HG03432 (cell line): ENCODE results near the gene SIL1.
"Not testable (repeated sequence)": the region's sequence is repeated elsewhere in the genome, so short reads cannot be mapped to it uniquely, and the experiment has no call there.

Experiments used
- ATAC-seq: cut with Tn5 transposase; IDR thresholded peaks from one replicate; pipeline ENCODE4 v1.9.1; 2021; ENCODE audit warnings: mild to moderate bottlenecking, moderate library complexity; ENCODE audit not compliant: unreplicated experiment

The SIL1 gene

GRCh38 chr5:139076111-139076510 is 122.1 kb downstream of the SIL1 start:
- ATAC-seq: no peak

- ATAC-seq: no peak
Observed at GRCh38 chr5:139075066-139076050, 122.8 kb downstream of the SIL1 start.

DNA sequence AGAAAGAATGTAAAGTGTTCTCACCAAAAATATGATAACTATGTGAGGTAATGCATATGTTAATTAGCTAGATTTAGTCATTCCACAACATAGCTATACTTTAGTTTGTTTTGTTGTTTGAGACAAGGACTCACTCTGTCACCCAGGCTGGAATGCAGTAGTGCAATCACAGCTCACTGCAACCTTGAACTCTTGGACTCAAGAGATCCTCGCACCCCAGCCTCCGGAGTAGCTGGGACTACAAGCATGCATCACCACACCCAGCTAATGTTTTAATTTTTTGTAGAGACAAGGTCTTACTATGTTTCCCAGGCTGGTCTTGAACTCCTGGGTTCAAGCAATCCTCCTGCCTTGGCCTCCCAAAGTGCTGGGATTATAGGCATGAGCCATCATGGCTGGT is 124.2 kb downstream of the SIL1 start:
- ATAC-seq: not testable (repeated sequence)

DNA sequence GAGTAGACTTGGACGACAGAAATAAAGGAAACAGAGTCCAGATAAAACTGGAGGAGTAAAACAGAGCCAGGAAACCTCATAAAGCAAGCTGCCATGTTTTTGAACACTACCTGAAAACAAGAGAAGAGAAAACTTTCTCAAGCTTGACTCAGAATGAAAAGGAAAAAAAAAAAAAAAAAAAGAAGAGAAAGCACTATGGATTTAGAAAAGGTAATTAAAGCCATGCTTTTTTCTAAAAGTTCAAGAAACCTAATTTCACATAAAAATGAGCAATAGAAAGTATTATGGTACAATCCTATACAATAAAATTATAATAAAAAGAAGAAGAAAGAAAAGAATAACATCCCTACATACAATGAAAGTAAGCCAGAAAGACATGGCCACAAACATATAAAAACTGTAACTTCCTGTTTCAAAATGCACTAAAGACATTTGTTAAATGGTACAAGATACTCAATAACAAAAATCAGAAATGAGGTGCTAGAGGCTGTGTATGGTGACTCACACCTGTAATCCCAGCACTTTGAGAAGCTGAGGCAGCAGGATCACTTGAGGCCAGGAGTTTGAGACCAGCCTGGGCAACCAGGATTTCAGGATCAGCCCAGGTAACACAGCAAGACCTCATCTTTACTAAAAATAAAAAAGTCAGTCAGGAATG is 129.5 kb downstream of the SIL1 start:
- ATAC-seq: no peak

- ATAC-seq: no peak
Observed at GRCh38 chr5:139068060-139068459, 130.1 kb downstream of the SIL1 start.

DNA sequence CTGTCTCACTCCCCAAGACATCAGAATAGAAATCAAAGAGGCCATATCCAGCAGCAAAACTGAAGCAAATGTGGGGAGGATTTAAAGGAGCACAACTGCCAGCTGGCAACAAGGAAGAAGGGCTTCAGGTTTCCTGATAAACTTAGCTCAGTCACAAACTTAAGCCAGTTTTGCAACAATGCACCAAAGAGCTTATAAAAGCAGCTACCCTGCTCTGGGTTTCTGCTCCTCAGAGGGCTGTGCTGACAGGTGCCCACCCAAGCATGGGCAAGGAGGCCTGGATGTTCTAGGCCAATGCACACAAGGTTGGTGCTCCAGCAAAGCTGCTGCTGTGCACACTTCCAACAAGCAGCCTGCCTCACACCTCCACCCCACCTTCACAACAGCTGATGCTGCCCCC is 132.9 kb downstream of the SIL1 start:
- ATAC-seq: no peak

GRCh38 chr5:139064613-139065012 is 133.6 kb downstream of the SIL1 start:
- ATAC-seq: no peak

- ATAC-seq: no peak
Observed at GRCh38 chr5:139063664-139064054, 134.5 kb downstream of the SIL1 start.

GRCh38 chr5:139062910-139063663 is 135.1 kb downstream of the SIL1 start:
- ATAC-seq: no peak

- ATAC-seq: no peak
Observed at GRCh38 chr5:139061856-139062255, 136.3 kb downstream of the SIL1 start.

- ATAC-seq: no peak
Observed at GRCh38 chr5:139061274-139061673, 136.9 kb downstream of the SIL1 start.

- no peak for ATAC-seq
Observed at GRCh38 chr5:139058121-139058520, 140.0 kb downstream of the SIL1 start.

- ATAC-seq: not testable (repeated sequence)
Observed at GRCh38 chr5:139057045-139057939, 140.9 kb downstream of the SIL1 start.

DNA sequence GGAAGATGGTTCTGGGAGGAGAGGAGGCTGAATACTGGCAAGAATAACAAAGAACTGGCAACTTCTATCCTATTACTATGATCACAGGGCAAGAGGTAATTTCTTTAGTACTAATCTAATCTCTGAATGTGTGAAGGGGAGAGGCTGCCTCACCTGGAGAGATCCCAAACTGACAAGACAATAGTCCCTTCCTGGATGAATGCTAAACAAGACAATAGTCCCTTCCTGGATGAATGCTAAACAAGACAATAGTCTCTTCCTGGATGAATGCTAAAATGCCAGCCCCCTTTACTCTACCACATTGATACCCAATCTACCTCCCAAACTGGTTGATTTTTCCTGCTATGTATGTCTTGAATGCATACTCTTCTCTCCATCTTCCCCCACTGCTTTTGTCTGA is 145.2 kb downstream of the SIL1 start:
- no peak for ATAC-seq

DNA sequence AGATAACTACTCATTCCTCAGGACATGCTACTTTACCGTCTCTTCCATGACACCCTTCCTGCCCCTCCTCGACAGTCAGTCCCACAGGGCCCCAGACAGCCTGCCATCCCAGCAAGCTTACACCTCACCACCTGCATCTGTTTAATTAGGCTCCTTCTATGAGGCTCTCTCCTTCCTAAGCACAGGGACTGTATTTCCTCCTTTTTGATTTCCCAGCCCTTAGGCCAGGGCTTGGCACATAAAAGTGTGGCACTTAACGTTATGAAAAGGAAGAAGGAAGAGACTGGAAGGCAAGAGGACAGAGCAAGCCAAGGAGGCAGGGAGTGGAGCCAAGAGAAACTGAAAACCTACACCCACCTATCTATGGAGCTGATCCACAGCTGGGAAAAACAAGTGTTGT is 146.8 kb downstream of the SIL1 start:
- no peak for ATAC-seq

- ATAC-seq: no peak
Observed at GRCh38 chr5:139050432-139050831, 147.7 kb downstream of the SIL1 start.

DNA sequence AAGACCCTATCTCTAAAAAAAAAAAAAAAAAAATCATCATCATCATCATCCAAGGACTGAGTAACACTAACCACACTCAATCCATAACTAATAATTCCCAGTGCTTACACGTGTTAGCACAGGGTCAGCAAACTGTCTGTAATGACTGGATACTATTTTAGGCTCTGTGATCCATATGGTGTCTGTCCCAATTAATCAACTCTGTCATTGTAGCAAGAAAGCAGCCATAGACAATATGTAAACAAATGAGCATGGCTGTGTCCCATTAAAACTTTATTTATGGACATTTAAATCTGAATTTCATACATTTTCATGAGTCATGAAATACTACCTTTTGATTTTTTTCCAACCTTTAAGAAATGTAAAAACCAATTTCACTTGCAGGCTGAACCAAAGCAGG is 148.4 kb downstream of the SIL1 start:
- no peak for ATAC-seq

DNA sequence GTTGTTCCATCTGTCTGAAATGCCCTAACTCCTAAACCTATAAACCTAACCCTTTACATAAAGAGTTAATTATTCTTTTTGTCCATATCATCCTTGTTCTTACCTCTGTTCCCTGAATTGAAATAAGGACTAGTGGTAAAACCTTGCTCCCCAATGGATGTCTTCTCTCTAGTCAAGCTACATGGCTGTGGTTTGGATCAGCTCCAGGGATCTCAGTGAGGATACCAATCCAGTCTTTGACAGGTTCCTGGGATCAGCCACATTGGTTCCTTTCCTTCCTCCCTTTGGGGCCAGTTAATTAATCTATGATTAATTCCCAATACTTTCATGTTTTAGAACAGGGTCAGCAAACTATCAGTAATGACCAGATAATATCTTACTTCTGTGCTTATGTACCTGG is 151.6 kb downstream of the SIL1 start:
- ATAC-seq: no peak

GRCh38 chr5:139043157-139043905 is 154.8 kb downstream of the SIL1 start:
- no peak for ATAC-seq

GRCh38 chr5:139040081-139040480 is 158.1 kb downstream of the SIL1 start:
- no peak for ATAC-seq
